HG03565 (cell line): ENCODE measurements around the gene FFAR2.
"Not testable (repeated sequence)": the region's sequence is repeated elsewhere in the genome, so short reads cannot be mapped to it uniquely, and the experiment has no call there.

ENCODE experiments used
- ATAC-seq: cut with Tn5 transposase; IDR thresholded peaks from one replicate; pipeline ENCODE4 v1.9.1; 2021; ENCODE audit warnings: mild to moderate bottlenecking, moderate library complexity; ENCODE audit not compliant: unreplicated experiment

FFAR2 gene

DNA sequence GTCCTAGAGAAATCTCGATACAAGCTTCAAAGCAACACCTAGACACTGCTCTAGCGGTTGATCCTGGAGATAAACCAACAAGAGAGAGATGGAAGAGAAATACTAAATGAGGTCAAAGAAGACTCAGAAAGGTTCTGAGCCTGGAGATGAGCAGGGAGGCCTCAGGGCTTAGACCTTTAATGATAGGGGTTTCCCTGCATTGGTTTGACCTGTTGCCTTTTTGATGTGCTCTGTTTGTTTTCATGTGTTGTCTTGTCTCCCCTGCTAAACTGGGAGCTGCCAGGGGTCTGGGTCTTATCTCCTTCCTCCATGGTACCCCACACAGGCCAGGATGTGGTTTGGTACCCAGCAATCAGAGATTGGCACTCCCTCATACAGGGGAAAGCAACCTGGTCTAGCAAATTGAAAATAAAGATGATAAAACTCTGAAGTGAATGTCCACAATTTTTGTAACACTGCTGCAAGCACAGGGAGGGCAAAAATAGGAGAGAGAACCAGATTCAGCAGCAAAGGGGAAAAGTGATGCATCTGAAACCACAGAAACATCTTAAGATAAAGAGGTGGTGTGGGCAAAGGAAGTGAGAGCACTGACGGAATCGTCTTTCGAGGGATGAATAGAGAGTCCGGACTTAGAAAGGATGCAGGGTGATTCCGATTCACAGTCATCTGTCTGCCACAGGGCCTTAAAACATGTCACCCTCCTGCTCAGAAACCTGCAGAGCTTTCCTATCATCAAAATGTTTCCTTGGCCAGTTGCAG is 3.5 kb downstream of the FFAR2 start:
- no peak for ATAC-seq

DNA sequence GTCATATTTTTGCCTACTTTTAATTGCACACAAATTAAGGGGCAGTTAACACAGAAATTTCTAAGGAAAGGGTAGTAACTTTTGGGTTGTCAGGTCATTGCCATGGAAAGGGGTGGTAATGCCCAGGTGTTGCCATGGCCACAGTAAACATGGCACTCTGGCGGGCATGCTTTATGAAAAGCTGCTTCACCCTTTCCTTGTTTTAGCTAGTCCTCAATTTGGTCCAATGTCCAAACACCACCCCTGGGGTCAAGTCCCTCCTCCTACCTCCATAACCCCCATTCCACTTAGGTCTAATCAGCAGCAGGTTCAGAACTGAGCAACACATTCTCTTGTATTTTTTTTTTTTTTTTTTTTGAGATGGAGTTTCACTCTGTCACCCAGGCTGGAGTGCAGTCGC is 6.6 kb downstream of the FFAR2 start:
- ATAC-seq: no peak

DNA sequence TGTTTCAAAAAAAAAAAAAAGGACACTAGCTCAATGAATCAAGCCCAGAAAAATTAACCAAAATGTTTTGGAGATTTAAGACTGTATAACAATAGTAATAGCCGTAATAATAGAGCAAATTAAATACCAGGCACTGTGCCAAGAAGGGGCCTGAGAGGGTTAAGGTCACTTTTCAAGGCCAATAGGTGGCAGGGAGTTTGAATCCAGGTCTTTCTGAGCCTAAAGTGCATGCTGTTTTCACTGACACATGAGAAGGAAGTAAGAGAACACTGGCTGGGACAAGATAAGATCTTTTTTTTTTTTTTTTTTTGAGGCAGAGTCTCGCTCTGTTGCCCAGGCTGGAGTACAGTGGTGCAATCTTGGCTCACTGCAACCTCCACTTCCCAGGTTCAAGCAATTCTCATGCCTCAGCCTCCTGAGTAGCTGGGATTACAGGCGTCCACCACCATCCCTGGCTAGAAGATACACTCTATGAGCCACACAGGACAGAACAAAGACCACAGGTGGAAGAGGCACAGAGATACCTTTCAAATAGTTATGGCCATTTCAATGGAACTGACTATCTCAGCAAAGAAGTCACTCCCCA is 7.7 kb downstream of the FFAR2 start:
- no peak for ATAC-seq

DNA sequence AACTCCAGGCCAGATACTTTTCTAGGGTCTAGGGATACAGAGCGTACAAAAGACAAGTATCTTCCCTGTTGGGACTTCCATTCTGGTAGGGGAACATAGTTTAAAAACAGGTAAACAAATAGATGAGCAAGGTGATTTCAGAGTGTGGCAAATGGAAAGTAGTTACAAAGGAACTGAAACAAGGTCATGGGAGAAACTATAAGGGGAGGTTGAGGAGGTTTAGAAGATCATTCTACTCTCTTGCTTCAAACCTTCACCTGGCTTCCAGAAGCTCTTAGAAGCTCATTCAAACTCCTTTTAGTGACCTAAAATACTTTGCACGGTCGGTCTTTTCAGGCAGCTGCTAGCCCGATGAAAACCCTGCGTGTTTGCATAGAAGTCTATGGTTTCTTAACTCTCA is 9.1 kb downstream of the FFAR2 start:
- ATAC-seq: no peak

DNA sequence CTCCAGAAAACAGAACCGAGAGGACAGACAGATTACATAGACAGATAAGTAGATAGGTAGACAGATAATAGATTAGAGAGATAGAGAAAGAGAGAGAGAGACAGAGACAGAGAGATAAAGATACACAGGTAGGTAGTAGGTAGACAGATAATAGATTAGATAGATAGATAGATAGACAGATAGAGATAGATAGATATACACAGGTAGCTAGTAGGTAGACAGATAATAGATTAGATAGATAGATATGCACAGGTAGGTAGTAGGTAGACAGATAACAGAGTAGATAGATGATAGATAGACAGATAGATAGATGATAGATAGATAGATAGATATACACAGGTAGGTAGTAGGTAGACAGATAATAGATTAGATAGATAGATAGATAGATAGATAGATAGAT is 10.1 kb downstream of the FFAR2 start:
- ATAC-seq: no peak

DNA sequence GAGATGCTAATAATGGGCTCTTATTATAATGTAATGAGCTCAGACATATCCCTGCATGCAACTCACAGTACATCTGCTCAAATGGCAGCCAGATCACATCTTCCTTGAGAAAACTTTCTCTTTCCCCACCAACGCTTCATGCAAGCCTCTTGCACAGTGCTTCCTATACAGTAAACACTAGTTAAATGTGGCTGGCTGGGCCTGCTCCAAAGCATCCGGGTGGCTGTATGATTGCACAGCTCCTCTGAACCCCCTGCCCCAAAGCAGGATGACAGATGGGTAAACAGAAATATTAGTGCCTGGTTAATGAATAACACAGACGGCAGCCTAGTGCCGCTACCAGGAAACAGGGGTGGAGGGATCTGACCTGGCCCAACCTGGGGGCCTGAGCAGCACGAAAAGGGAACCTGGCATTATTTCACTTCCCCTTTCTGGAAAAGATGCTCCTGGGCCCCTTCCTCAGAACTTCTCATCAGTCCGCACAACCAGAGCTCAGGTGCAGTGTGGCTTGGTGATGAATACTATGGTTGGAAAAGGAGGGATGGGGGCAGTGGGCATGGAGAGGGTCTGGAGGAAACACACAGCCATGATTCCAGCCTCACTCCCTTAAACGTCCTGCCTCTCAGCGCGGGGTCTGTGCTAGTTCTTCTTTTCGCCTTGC is 10.8 kb downstream of the FFAR2 start:
- no peak for ATAC-seq

DNA sequence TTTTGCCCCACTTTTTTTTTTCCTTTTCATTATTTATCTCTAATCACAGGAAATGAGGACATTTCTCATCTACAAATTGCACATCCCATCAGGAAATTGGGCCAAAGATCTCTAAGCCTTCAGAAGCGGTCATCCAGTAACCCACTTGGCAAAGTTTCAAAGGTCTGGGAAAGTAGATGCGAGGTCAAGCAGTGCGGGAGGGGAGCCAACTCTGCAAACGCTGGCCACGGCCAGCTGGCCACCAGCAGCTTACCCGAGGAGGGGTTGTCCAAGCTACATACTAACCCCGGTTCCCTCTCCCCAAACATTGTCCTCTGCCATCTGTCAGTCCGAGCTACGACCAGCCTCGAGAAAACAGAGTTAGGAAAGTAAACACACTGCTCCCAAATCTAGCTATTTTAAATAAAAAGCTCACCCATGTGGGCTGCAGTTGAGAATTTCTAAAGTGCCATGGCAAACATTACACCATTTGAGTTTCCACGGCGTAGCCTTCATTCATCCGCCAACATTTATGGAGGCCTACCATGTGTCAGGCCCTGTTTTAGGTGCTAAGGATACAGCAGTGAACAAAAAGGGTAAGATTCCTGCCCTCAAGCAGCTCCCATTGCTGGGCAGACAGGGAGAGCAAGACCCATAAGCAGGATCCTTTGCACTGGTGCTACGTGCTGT is 11.5 kb downstream of the FFAR2 start:
- ATAC-seq: no peak

DNA sequence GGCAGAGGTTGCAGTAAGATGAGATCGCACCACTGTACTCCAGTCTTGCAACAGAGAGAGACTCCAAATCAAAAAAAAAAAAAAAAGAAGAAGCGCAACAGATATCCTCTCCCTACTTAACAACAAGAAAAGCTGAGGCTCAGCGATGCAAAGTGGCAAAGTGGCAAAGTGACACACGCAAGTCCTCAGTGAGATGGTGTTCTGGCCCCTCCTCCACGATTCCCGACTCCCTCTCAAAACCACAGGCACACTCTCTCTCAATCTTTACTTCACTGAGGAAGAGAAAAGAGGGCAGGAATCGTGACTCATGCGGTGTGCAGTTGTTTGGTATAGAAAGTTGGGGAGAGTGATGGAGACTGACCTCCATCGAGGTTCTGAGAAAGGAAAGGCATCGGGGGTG is 12.6 kb downstream of the FFAR2 start:
- ATAC-seq: no peak

DNA sequence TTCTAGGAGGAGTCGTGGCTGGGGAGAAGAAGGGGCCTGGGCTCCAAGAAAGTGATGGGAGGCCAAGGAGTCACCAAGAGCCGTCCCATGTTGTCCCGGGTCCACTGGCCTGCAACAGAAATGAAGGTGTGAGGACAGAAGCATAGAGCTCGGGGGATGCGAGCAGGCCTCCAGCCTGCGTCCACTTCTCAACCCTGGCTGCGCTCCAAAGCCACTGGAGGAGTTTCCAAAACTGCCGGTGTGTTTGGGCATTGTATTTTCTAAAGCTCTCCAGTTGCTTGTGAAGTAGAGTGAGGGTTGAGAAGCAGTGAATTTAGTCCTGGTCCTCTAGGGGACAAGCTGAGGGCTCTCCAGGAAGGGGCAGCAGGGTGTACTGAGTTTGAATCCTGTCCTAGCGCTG is 13.0 kb downstream of the FFAR2 start:
- ATAC-seq: no peak

DNA sequence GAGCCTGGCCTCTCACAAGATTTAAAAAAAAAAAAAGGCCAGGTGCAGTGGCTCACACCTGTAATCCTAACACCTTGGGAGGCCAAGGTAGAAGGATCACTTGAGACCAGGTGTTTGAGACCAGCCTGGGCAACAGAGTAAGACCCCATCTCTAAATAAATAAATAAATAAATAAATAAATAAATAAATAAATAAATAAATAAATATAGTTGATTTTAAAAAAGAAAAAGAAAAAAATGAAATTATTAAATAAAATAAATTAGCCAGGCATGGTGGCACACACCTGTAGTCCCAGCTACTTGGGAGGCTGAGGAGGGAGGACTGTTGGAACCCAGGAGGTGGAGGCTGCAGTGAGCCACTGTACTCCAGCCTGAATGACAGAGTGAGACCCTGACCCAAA is 13.7 kb downstream of the FFAR2 start:
- ATAC-seq: not testable (repeated sequence)

DNA sequence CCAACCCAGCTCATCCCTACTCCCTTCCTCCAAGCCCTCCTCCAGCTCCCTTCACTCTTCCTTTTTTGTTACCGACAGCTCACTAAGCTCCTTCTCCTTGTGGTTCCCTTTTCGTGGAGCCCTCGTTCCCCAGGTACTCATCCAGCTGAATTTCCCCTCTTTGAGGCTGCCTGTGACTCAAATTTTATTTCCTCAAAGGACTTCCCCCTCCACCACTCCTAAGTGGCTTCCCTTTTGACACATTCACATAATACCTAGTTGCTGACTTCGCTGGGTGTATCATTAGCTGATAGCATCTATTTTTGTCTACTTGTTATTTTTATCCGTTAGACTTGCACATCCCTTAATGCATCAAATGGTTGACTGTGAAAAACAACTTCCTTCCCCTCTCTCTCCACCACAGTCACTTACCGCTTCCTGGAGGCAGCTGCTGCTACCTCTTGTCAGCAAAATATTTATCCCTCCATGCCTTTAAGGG is 14.5 kb downstream of the FFAR2 start:
- ATAC-seq: peak; percentile 53

DNA sequence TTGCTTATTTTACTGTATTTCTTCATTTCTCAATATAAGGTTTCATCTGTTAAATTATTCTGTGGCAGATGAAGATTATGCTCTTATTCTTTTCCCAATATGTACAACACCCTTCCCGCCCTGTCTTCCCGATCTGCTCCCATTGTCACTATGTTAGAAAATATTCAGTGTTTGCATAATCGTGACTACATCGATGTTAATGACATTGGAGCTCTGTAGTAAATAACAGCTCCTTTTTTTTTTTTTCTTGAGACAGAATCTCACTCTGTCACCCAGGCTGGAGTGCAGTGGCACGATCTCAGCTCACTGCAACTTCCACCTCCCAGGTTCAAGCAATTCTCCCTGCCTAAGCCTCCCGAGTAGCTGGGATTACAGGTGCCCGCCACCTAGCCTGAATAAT is 14.9 kb downstream of the FFAR2 start:
- ATAC-seq: not testable (repeated sequence)

DNA sequence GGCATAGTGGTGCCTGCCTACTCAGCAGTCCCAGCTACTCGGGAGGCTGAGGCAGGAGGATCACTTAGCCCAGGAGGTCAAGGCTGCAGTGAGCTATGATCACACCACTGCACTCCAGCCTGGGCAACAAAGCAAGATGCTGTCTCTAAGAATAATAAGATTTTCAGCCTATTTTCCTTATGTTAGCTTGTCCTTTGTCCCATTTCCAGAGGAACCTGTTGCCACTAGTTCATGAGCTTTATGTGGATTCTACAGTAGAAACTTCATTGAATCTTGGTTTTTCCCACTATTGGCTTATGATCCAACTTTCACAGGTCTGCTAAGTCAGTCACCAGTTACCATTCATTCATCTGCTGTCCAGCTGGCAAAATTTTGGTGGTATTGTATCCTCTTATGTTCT is 18.2 kb downstream of the FFAR2 start:
- no peak for ATAC-seq

DNA sequence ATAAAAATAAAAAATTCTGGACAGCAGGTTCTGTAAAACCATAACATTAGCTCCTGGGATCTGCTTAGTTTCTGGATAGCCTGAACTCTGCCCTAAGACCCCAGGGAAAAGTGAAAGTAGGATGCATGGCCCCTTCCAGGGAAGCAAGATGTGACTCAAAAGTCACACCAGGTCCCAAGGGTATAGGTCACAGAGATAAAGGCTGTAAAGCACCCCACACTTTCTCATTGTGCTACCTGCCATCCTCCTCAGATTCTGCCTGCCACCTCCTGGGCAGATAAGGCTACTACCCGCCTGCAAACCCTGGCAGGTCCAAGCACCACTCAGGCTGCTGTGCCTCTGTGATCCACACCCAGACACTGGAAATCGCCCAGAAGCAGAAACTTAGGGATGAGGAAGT is 20.6 kb downstream of the FFAR2 start:
- peak; percentile 69 for ATAC-seq

DNA sequence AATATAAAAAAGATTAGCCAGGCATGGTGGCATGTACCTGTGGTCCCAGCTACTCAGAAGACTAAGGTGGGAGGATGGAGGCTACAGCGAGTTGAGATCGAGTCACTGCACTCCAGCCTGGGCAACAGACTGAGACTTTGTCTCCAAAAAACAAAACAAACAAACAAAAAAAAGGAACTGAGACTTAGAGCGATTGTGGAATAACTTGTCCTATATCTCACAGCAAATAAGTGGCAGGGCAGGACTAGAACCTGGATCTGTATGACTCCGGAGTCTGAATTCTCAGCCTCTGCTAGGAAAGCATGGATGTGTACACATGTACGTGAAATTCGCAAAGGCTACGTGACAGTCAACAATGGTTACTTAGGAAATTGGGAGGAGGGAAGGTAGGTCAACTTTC is 22.1 kb downstream of the FFAR2 start:
- ATAC-seq: no peak

DNA sequence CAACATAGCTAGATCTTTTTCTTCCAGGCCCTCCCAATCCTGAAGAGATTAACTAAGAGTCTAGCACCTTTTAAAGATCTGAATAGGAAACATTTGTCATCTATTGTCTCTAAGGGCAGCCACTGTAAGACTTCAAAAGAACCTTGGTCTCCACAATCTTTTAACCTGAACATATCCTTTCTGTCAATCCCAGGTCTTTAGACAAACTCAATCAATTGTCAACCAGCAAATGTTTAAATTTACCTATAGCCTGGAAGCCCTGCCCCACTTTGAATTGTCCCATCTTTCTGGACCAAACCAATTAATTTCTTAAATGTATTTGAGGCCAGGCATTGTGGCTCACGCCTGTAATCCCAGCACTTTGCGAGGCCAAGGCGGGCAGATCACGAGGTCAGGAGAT is 23.0 kb downstream of the FFAR2 start:
- ATAC-seq: not testable (repeated sequence)

DNA sequence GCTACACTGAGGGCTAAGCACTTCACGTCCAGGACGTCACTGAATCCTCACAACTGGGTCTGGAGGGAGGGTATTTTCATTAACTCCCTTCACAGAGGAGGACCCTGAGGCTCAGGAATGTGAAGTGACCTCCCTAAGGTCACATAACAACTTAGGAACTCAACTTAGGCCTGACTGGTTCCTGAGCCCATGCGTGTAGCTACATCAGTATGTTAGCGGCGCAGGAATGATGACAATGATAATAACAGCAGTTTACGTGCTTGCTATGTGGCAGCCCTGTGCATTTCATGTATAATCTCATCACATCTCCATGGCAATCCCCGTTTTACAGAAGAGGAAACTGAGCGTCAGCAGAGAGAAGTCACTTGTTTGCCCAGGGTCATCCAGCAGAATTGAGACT is 23.9 kb downstream of the FFAR2 start:
- no peak for ATAC-seq

DNA sequence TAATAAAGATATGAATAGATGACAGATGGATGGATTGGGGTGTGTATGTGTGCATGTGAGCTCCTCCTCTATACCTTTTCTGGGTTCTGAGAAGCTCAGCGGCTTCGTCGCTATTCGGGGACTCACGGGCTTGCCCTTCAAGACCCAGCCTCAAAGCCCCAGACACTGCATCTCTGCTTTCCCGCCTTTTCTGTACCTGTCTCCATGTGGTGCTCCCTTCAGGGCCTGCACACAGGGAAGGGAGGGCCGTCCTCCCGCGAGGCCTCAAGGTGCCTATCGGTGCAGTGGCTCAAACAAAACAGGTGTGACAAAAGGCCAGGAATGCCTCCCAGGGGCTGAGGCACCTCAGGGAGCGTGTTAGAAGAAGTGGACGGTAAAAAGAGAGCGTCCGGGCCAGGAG is 26.0 kb downstream of the FFAR2 start:
- no peak for ATAC-seq

DNA sequence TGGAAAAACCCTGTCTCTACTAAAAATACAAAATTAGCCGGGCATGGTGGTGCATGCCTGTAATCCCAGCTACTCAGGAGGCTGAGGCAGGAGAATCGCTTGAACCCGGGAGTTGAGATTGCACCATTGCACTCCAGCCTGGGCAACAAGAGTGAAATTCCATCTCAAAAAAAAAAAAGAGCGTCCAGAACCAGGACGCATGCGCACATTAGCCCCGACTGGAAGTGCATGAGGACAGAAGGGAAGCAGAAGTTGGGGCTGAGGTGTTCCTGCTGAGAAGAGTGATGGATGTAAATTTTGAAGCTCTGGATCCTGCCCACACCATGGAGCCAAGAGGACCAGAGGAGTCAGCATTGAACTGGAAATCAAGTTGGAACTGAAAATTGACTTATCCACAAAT is 26.5 kb downstream of the FFAR2 start:
- ATAC-seq: not testable (repeated sequence)

DNA sequence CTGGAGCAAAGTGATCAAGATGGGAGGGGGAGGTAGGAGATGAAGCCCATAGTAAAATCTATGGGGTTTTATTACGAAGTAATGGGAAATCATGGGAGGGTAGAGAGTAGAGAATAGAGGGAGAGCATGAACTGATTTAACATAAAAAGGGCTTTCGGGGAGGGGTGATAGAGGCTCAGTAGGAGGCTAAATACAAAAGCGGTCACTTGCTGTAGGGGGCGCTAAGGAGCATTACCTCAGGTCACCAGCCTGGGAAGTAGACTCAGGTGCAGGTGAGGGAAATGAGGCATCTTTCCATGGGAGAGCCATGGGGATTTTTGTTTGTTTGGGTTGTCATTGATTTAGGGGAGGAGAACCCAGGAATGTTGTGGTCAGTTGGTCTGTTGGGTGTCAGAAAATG is 28.1 kb downstream of the FFAR2 start:
- no peak for ATAC-seq

DNA sequence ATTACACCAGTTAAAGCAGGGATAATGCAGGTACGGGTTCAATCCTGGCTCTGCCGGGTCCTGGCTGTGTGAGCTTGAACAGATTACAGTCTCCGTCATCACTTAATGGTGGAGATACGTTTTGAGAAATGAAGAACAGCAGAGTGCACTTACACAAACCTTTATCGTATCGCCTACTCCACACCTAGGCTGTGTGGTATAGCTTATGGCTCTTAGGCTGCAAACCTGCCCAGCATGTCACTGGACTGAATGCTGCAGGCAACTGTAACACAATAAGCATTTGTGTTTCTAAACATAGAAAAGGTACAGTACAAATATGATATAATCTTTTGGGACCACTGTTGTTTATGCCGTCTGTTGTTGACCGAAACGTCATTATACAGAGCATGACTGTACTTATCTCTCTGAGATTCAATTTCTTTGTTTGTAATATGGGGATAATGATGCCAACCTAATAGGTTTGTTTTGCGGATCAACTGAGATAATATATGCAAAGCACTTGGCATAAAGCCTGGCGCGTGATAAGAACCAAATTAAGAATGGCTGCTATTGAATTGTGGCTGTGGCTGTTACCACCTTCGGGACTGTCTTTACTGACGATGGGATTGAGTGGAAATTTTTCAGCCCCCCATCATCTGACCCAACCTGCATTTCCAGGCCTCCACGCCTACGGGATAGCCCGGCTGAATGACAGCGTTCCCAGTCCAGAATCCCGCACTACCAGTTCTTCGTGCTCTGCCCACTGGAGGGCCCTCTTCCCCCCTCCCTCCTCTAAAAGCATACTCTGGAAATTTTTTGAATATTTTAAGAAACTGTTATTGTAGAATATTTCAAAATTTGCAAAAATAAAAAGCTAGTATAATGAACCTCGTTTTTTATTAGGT is 31.0 kb downstream of the FFAR2 start:
- no peak for ATAC-seq
